HCT116 (cell line): Measurements from ENCODE around the gene PAX6. TPM values are rescaled to one million over a fixed set of nuclear protein-coding genes. Genes with fewer than 3 reads are reported as not detected.

Source experiments
- ATAC-seq: fragments of 200-7000 bp; cut with Tn5 transposase; 2 replicates; pipeline ENCODE4 v1.9.1; 2020; ENCODE audit warnings: mild to moderate bottlenecking, moderate library complexity
- Bru-seq: library from RNA; stranded (reverse); fragments of 400-500 nt; gene quantifications from one replicate; lab custom pipeline; 2021; lab: Mats Ljungman, UMichigan
- BruChase-seq, 2 experiments: library from RNA; stranded (reverse); fragments of 400-500 nt; gene quantifications; one replicate each; lab custom pipeline; 2021; lab: Mats Ljungman, UMichigan
- BruUV-seq: library from RNA; stranded (reverse); fragments of 400-500 nt; replicated peaks from 2 replicates; lab custom pipeline; 2021; lab: Mats Ljungman, UMichigan
- CTCF ChIA-PET: fragments of 300-600 bp; sonication (Branson Sonifier 250); formaldehyde crosslinking; loops from one replicate; lab custom pipeline; 2021; ENCODE audit warnings: antibody characterized with exemption; lab: Charles Lee
- POLR2A ChIA-PET: fragments of 300-600, 350-600 bp; sonication (Branson Sonifier 250); formaldehyde crosslinking; loops from one replicate; lab custom pipeline; 2021; ENCODE audit warnings: antibody characterized with exemption; lab: Charles Lee
- RAD21 ChIA-PET, 2 experiments: fragments of 300-600 bp; sonication (Branson Sonifier 250); formaldehyde crosslinking; loops; one replicate each; lab custom pipeline; 2023; ENCODE audit warnings: low total read pairs in 2 of 2; ENCODE audit not compliant: uncharacterized antibody in 2 of 2, unreplicated experiment in 2 of 2, low non-redundant PET in 1 of 2; lab: Charles Lee
- DNase-seq: peaks from one replicate; pipeline ENCODE4 v3.0.0-alpha.2; 2010; ENCODE audit warnings: low read depth, low spot score
- H2AFZ ChIP-seq: fragments of 200-600 bp; shearing (Covaris generic), sonication (generic); 2 replicates; pipeline ENCODE4 v1.6.1; 2017; ENCODE audit warnings: low read depth, mixed run types, mixed read lengths, antibody characterized with exemption, low read length; ENCODE audit not compliant: poor library complexity, severe bottlenecking
- H3K27ac ChIP-seq: 2 replicates; pipeline ENCODE4 v1.5.1; 2012; ENCODE audit warnings: low read depth, low read length
- H3K27me3 ChIP-seq: fragments of 200-600 bp; sonication (generic); 2 replicates; pipeline ENCODE4 v1.6.1; 2016; ENCODE audit warnings: mixed run types, low read length, mixed read lengths; ENCODE audit not compliant: insufficient read depth
- H3K36me3 ChIP-seq, 2 experiments: fragments of 200-500 bp in 1 of 2; fragments of 200-600 bp in 1 of 2; sonication (Bioruptor generic) in 1 of 2; sonication (generic) in 1 of 2; 2 replicates each; pipeline versions ENCODE4 v1.5.1 to v1.6.1; 2014 to 2016; ENCODE audit warnings: low read length in 2 of 2, inconsistent platforms in 1 of 2, mixed read lengths in 1 of 2, mixed run types in 1 of 2; ENCODE audit not compliant: insufficient read depth in 2 of 2, control insufficient read depth in 1 of 2
- H3K4me1 ChIP-seq, 2 experiments: fragments of 200-600 bp in 1 of 2; sonication (generic) in 1 of 2; 2 replicates each; pipeline versions ENCODE4 v1.5.1 to v1.6.1; 2012 to 2017; ENCODE audit warnings: low read length in 2 of 2, inconsistent platforms in 1 of 2, mild to moderate bottlenecking in 1 of 2, mixed read lengths in 1 of 2, mixed run types in 1 of 2, moderate library complexity in 1 of 2; ENCODE audit not compliant: insufficient read depth in 2 of 2, control insufficient read depth in 1 of 2
- H3K4me2 ChIP-seq: fragments of 200-600 bp; sonication (generic); 2 replicates; pipeline ENCODE4 v1.6.1; 2017; ENCODE audit warnings: mixed run types, low read length, mixed read lengths
- H3K4me3 ChIP-seq, 2 experiments: fragments of 200-600 bp in 1 of 2; sonication (generic) in 1 of 2; replicated peaks in 1 of 2; 2 replicates each; pipeline ENCODE4 v1.5.1; 2011 to 2016; ENCODE audit warnings: low read length in 2 of 2, control low read depth in 1 of 2, low read depth in 1 of 2, mild to moderate bottlenecking in 1 of 2, mixed read lengths in 1 of 2, mixed run types in 1 of 2
- H3K79me2 ChIP-seq: fragments of 200-600 bp; sonication (generic); 2 replicates; pipeline ENCODE4 v1.6.1; 2017; ENCODE audit warnings: mild to moderate bottlenecking, mixed run types, low read length, moderate library complexity, mixed read lengths; ENCODE audit not compliant: insufficient read depth
- H3K9ac ChIP-seq: fragments of 200-600 bp; sonication (generic); 2 replicates; pipeline ENCODE4 v1.6.1; 2016; ENCODE audit warnings: low read length, mixed read lengths
- H3K9me2 ChIP-seq: fragments of 200-600 bp; sonication (generic), shearing (Covaris generic); 2 replicates; pipeline ENCODE4 v1.6.1; 2017; ENCODE audit warnings: mixed run types, mild to moderate bottlenecking, moderate library complexity; ENCODE audit not compliant: insufficient read depth
- H3K9me3 ChIP-seq, 2 experiments: fragments of 200-500 bp in 1 of 2; fragments of 200-600 bp in 1 of 2; sonication (Bioruptor generic) in 1 of 2; sonication (generic) in 1 of 2; 2 replicates each; pipeline ENCODE4 v1.6.1; 2014 to 2017; ENCODE audit warnings: low read length in 2 of 2, mixed read lengths in 2 of 2, inconsistent platforms in 1 of 2, low read depth in 1 of 2, mild to moderate bottlenecking in 1 of 2, mixed run types in 1 of 2, moderate library complexity in 1 of 2; ENCODE audit not compliant: control insufficient read depth in 1 of 2, insufficient read depth in 1 of 2
- H4K20me1 ChIP-seq: fragments of 200-600 bp; sonication (generic), shearing (Covaris generic); 2 replicates; pipeline ENCODE4 v1.6.1; 2017; ENCODE audit warnings: mixed run types, mild to moderate bottlenecking, moderate library complexity; ENCODE audit not compliant: insufficient read depth
- CBX3 ChIP-seq: IDR thresholded peaks from 2 replicates; pipeline ENCODE4 v1.6.1; 2012; ENCODE audit warnings: low read depth
- EGR1 ChIP-seq: IDR thresholded peaks from 2 replicates; pipeline ENCODE4 v1.6.1; 2012; ENCODE audit warnings: low read depth
- ELF1 ChIP-seq: IDR thresholded peaks from 2 replicates; pipeline ENCODE4 v1.6.1; 2012; ENCODE audit warnings: low read depth, borderline replicate concordance
- EZH2 ChIP-seq: fragments of 200-600 bp; sonication (generic); IDR thresholded peaks from 2 replicates; pipeline ENCODE4 v1.6.1; 2017; ENCODE audit warnings: antibody characterized with exemption, mixed run types
- EZH2phosphoT487 ChIP-seq: fragments of 200-600 bp; IDR thresholded peaks from 2 replicates; pipeline ENCODE4 v1.6.1; 2018; ENCODE audit warnings: antibody characterized with exemption, borderline replicate concordance
- MAX ChIP-seq: IDR thresholded peaks from 2 replicates; pipeline ENCODE4 v1.6.1; 2012
- POLR2A ChIP-seq: IDR thresholded peaks from 2 replicates; pipeline ENCODE4 v1.7.0; 2011; ENCODE audit warnings: borderline replicate concordance; ENCODE audit not compliant: insufficient read depth, insufficient read length; ENCODE audit errors: extremely low read depth
- REST ChIP-seq: IDR thresholded peaks from 2 replicates; pipeline ENCODE4 v1.6.1; 2012; ENCODE audit warnings: low read depth
- TCF7L2 ChIP-seq: IDR thresholded peaks from 2 replicates; pipeline ENCODE4 v1.7.0; 2011; ENCODE audit warnings: borderline replicate concordance, inconsistent platforms; ENCODE audit not compliant: insufficient read depth, insufficient read length; ENCODE audit errors: extremely low read depth
- intact Hi-C: fragments of 100-400 bp; cut with micrococcal nuclease; formaldehyde crosslinking; loops from 2 replicates; pipeline ENCODE4 v1.10.0; 2022
- long read RNA-seq: library from polyadenylated mRNA; unstranded; transcript quantifications from one replicate; pipeline ENCODE4 v2.0.0, GENCODE V29; 2021; ENCODE audit not compliant: unreplicated experiment
- polyA plus RNA-seq: library from polyadenylated mRNA; unstranded; fragments of >200 nt; gene quantifications from 2 replicates; pipeline ENCODE4 v1.2.1, GENCODE V29; 2012; ENCODE audit warnings: missing spikeins
- total RNA-seq: library from RNA; stranded (reverse); gene quantifications from one replicate; pipeline ENCODE4 v1.2.1, GENCODE V29; 2021; ENCODE audit not compliant: unreplicated experiment

PAX6 gene
- total RNA-seq, result 5.3 TPM
- 2.6 and 2.8 TPM in 2 replicates for polyA plus RNA-seq
- Bru-seq, nascent RNA, result percentile 39 among the genes with signal in this experiment
- percentile 32 among the genes with signal in this experiment for BruChase-seq, experiment 1, labeled RNA remaining after a 6-hour chase
- BruChase-seq, experiment 2, labeled RNA remaining after a 2-hour chase, result percentile 35 among the genes with signal in this experiment
- long read RNA-seq, partial matches to known transcripts, result 0 of 1 reads
- long read RNA-seq, other reads (novel, unspliced or antisense), result 0 of 1 reads

GRCh38 chr11:31810779-31811647 is at the start of gene PAX6:
Gene PAX6, minus strand, starts transcription at chr11:31811322. Its CDS starts 4,911 bp downstream, at chr11:31806411.
- RAD21 ChIA-PET, result no interaction called here
- Histone ChIP-seq H3K27me3 (no peaks in the 10 kb centered on the region), H3K9me2 (no peaks in the 10 kb centered on the region), H3K4me2 (peak within 1 kb of the TSS; percentile 87), H2AFZ (peak within 1 kb of the TSS; percentile 93), H3K9ac (peak within 1 kb of the TSS; percentile 60), H3K36me3 (no peaks in the 10 kb centered on the region), H4K20me1 (no peaks in the 10 kb centered on the region), H3K4me1 (peaks cover 0 to 16% of the 10 kb centered on the region in 2 experiments; a peak in 2 of 4 replicates), H3K9me3 (no peaks in the 10 kb centered on the region), H3K79me2 (no peaks in the 10 kb centered on the region), H3K4me3 (peak within 1 kb of the TSS; percentile 57 to 78), H3K27ac (peak within 1 kb of the TSS; percentile 22; the same call in 1 of the 2 replicates)
- CTCF ChIA-PET, result no interaction called here
- POLR2A ChIA-PET, result no interaction called here
- intact Hi-C loops, result no loop called here
- peak; percentile 75 for ATAC-seq
- DNase-seq, result peak; percentile 21
- BruUV-seq, result no TSS peak
- TF ChIP-seq TCF7L2 (no peak), POLR2A (no peak), MAX (peak; percentile 18; the same call in 1 of the 2 replicates), EZH2 (no peak)

GRCh38 chr11:31860391-31860790 is 49.3 kb upstream of the PAX6 start:
- CTCF ChIA-PET, result interaction anchor here (1.8 kb wide), 1 partner anchor 753 kb away, joined by 4 read pairs; no protein-coding TSS in a partner anchor
- no peaks in the 10 kb centered on the region for H3K9me2 ChIP-seq
- H2AFZ ChIP-seq, result no peak overlapping the region
- H3K9me3 ChIP-seq, result no peaks in the 10 kb centered on the region
- RAD21 ChIA-PET, result no interaction called here
- H3K4me2 ChIP-seq, result no peak overlapping the region
- H3K27ac ChIP-seq, result no peak overlapping the region
- intact Hi-C loops, result no loop called here
- no peaks in the 10 kb centered on the region for H3K36me3 ChIP-seq
- no TSS peak for BruUV-seq
- H3K4me3 ChIP-seq, result no peak overlapping the region
- POLR2A ChIA-PET, result no interaction called here
- no peak overlapping the region for H3K9ac ChIP-seq
- H3K79me2 ChIP-seq, result no peaks in the 10 kb centered on the region
- no peaks in the 10 kb centered on the region for H3K4me1 ChIP-seq
- DNase-seq (no peak), ATAC-seq (no peak)
- H3K27me3 ChIP-seq, result no peaks in the 10 kb centered on the region
- H4K20me1 ChIP-seq, result no peaks in the 10 kb centered on the region
- TF ChIP-seq EZH2phosphoT487, result no peak
- TF ChIP-seq REST, result no peak
- no peak for TF ChIP-seq EGR1
- no peak for TF ChIP-seq ELF1
- no peak for TF ChIP-seq CBX3
- TF ChIP-seq EZH2, result no peak
